ENCODE results near the gene ADAMTSL1. TPM values are rescaled to one million over a fixed set of nuclear protein-coding genes. Genes with fewer than 3 reads are reported as not detected.

Gene ADAMTSL1
- polyA plus RNA-seq, 3 donors, result 10.4 to 15.8 (median 12.3) TPM

- no peak for DNase-seq
Observed at GRCh38 chr9:18903450-18903849, 429.5 kb downstream of the ADAMTSL1 start.

GRCh38 chr9:18905028-18905882 lies 431.3 kb downstream of the ADAMTSL1 start:
- DNase-seq, result peak; percentile 17

GRCh38 chr9:18905883-18906629 lies 432.1 kb downstream of the ADAMTSL1 start:
- DNase-seq, result no peak

- no peak for DNase-seq
Observed at GRCh38 chr9:18906656-18907395, 432.9 kb downstream of the ADAMTSL1 start.

- no peak for DNase-seq
Observed at GRCh38 chr9:18907927-18908625, 434.1 kb downstream of the ADAMTSL1 start.

- no peak for DNase-seq
Observed at GRCh38 chr9:18909140-18910018, 435.4 kb downstream of the ADAMTSL1 start.

GRCh38 chr9:18910435-18910834 lies 436.5 kb downstream of the ADAMTSL1 start:
- no peak for DNase-seq

- DNase-seq, result no peak
Observed at GRCh38 chr9:18910916-18911315, 437.0 kb downstream of the ADAMTSL1 start.

GRCh38 chr9:18911714-18912342 lies 437.9 kb downstream of the ADAMTSL1 start:
- DNase-seq, result no peak

- DNase-seq, result no peak
Observed at GRCh38 chr9:18920141-18921084, 446.5 kb downstream of the ADAMTSL1 start.

GRCh38 chr9:18921366-18922075 lies 447.6 kb downstream of the ADAMTSL1 start:
- no peak for DNase-seq

- DNase-seq, result no peak
Observed at GRCh38 chr9:18922161-18922885, 448.4 kb downstream of the ADAMTSL1 start.

GRCh38 chr9:18923167-18923566 lies 449.2 kb downstream of the ADAMTSL1 start:
- no peak for DNase-seq

GRCh38 chr9:18923671-18924430 lies 449.9 kb downstream of the ADAMTSL1 start:
- DNase-seq, result no peak

- DNase-seq, result no peak
Observed at GRCh38 chr9:18925880-18926279, 451.9 kb downstream of the ADAMTSL1 start.

- no peak for DNase-seq
Observed at GRCh38 chr9:18926513-18926912, 452.6 kb downstream of the ADAMTSL1 start.

GRCh38 chr9:18928711-18929110 lies 454.8 kb downstream of the ADAMTSL1 start:
- DNase-seq, result no peak
